Endometrium (tissue), 2 donors: Measurements from ENCODE around the gene MPO.

ENCODE experiments used
- FAIRE-seq: peaks from 2 replicates; lab custom pipeline; 2012; peaks lifted over from hg19 to GRCh38; lab: Jason Lieb, UNC
- donor health status: control.
- donor health status: control.

Gene MPO

DNA sequence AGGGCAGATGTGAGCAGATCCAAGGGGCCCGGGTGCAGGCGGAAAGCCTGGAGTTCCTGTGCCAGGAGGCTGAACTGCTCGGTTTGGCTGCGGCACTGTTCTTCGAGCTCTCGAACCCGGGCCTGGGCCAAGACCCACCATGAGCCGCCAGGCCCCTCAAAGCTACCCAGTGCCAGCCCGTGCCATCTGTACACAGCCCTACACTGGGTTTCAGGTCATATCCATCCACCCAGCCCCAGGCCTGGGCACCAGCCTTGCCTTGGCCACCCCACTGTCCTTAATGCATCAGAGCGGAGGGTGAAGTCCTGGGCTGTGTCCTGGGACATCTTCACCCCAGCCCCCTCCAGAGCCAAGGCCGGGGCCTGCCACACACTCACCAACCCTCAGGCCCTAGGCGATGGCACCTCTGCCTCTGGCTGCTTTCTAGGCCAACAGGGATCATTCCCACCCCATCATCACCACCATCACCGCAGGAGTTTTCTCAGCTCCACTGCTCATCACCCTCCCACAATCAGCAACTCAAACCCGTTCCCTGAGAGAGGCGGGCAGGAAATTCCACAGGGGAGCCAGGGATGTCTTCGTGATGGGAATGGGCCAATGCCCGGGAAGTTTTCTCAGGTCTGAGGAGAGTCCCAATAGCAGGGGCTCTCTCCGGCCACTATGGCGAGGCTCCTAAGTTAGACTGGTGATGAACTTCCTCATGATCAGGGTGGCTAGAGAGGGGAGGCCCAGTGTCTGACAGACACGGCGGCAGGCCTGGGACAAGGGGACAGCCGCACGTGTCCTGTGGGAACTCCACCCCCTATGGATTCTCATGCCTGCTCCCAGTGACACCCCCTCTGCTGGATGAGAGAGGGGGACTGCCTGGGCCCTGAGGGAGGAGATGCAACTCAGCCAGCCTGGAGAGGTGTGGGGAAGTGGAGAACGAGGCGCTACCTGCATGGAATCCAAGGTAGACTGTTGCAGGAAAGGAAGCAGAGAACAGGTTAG is 38.7 kb upstream of the MPO start:
- FAIRE-seq, result no peak

GRCh38 chr17:58318627-58319172 is 38.0 kb upstream of the MPO start:
- no peak for FAIRE-seq

DNA sequence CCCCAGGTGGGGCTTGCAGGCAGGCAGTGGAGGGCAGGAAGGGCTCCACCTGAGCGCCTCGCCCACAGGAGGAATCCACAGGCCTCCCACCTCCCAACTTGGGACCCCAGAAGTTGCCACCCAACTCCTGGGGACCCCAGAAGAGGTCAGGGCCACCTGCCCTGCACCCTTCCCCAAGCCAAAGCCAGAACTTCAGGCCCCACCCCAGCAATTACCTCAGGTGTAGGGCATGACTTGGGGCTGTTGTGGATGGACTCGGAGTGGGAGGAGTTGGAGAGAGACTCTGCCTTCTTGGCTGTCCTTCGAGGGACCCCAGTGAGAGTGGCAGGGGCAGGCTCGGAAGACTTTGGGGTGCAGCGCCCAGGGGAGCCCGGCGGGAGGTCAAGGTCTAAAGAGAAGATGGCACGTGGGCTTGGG is 37.3 kb upstream of the MPO start:
- no peak for FAIRE-seq

GRCh38 chr17:58317421-58318064 is 36.8 kb upstream of the MPO start:
- FAIRE-seq, result no peak

- no peak for FAIRE-seq
Measured at GRCh38 chr17:58316260-58316960, 35.7 kb upstream of the MPO start.

- no peak for FAIRE-seq
Measured at GRCh38 chr17:58315750-58316149, 35.0 kb upstream of the MPO start.

GRCh38 chr17:58315281-58315711 is 34.6 kb upstream of the MPO start:
- no peak for FAIRE-seq

DNA sequence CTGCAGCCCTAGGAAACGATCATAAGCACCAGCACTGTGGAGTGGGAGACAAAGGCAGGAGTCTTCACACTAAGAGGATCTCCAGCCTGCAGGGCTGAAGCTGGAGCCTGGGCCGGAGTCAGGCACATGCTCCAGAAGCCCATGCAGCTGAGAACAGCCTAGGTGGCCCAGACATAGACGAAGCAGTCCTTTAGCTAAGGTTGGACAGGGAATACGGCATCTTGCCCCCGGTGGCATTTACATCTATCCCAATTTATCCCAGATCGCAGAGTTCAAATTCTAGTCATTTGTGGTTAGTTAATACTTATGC is 33.9 kb upstream of the MPO start:
- no peak for FAIRE-seq

DNA sequence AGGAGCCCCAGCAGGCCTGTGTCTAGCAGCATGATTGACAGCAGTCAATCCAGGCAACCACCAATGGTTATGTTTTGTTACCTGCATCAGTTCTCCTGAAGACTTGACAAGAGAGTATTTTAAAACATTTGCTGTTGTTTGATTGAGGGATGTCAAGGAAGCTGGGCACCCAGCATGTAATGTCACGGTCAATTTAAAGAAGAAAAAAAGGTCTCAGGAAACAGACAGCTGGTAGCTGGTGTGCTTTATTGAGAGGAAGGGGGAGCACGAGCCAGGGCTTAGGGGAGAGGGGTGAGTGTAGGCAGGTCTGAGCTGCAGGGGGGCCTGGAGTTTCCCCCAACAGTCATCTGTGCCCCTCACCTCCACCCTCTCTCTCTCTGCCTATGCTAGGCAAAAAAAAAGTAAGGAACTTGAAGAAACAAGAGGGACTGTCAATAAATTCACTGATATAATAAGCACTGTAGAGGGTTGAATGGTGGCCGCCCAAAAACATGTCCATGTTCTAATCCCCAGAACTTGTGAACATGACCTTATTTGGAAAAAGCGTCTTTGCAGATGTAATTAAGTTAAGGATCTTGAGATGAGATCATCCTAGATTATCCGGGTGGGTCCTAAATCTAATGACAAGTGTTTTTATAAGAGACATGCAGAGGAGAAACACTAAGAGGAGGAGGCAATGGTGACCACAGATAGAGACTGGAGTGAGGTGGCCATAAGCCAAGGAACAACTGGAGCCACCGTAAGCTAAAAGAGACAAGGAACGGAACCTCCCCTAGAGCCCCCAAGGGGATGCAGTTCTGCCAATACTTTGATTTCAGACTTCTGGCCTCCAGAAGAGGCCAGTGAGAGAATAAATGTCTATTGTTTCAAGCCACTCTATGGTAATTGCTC is 33.3 kb upstream of the MPO start:
- no peak for FAIRE-seq

DNA sequence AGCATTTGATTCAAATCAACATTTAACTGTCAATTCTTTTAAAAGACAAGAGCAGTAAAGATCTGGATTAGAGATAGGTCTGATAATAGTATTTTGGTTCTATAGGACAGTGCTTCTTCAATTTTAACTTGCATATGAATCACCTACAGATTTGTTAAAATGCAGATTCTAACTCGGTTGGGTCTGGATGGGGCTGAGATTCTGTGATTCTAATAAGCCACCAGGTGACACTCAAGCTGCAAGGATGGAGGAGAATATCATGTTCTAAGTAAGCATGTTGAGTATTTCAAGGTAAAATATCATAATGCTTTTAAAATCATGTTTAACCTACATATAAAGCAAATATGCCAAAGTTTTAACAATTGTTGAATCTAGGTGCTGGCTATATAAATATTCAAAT is 32.1 kb upstream of the MPO start:
- no peak for FAIRE-seq

DNA sequence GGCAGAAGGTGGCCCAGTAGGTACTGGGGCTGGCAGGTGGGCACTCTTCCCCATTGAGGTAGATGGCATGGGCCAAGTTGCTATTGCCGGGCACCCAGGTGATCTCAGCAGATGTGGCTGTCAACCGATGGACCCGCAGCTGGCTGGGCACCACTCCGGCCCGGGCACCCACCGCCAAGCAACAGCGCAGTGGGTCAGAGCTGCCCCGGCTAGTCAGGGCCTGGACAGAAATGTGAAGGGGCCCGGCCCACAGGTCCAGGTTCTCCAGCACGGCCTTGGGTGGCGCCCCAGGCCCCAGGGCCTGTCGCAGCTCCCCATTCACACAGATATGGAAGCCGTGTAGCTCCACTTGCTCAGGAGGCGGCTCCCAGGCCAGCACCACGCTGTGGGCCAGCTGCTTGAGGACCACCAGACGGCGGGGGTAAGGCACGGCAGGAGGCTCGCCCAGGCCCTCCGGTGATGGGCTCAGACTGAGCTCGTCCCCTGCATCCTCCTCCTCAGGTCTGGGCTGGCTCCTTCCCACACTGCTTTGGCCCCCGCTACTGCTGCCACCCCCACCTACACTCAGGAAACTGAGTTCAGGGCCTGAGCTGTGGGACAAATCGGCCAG is 31.4 kb upstream of the MPO start:
- no peak for FAIRE-seq

GRCh38 chr17:58311429-58311894 is 30.7 kb upstream of the MPO start:
- FAIRE-seq, result no peak

- FAIRE-seq, result no peak
Measured at GRCh38 chr17:58310511-58311428, 30.0 kb upstream of the MPO start.

DNA sequence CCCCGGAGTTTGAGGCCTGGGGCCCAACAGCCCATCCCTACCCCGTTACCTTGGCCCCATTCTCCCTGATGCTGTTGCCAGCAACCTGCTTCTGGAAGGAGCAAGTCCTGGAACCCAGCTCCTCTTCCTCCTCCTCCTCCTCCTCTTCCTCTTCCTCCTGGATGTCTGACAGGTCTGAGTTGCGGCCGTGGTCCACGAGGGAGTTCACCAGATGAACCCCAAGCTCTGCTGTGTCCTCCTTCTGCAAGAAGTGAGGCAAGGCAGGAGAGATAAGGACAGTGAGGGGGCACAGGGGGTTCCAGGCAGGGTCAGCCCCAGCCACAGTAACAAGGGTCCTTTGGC is 29.2 kb upstream of the MPO start:
- no peak for FAIRE-seq

GRCh38 chr17:58308985-58309917 is 28.5 kb upstream of the MPO start:
- no peak for FAIRE-seq

DNA sequence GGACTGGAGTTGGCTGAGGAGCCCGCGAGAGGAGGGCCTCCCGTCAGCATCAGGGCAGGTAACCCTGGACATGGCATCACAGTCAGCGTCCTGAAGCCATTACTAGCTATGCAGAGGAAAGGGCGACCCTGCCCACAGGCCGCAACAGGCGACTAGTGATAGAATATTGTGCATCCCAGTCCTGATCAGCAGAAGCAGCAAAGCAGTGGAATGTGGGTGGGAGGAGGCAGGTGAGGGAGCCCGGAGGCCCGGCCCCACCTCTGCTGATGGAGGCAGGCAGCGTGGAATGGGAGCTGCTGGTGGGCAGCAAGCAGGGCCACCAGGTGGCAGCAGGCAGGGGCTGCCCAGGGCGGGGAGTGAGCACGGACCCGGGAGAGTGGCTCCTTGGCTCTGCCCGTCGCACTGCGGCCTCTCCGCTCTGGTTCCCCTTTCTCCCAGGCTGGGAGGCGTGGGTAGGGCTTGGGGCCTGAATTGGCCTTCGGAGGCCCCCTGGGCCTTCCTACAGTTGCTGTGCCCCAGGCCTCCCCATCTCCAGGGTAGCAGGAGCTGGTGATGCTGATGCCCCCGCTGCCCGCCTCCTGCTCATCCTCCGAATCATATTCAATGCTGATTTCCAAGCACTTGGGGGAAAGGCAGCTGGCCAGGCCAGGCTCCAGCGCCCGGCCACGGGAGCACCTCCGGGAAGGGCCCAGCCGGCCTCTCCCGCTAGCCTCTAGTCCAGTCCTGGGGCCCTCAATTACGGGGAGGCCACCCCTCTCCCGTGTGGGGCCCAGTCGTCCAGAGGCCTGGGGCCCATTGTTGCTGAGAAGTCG is 27.6 kb upstream of the MPO start:
- FAIRE-seq, result no peak

GRCh38 chr17:58307468-58308172 is 26.9 kb upstream of the MPO start:
- FAIRE-seq, result no peak
